MCF 10A (cell line): ENCODE data around the gene C15orf40. TPM values are rescaled to one million over a fixed set of nuclear protein-coding genes. Genes with fewer than 3 reads are reported as not detected.

ENCODE experiments used
- BruUV-seq: library from RNA; stranded (reverse); fragments of 400-500 nt; replicated peaks from 2 replicates; lab custom pipeline; 2021; lab: Mats Ljungman, UMichigan
- CTCF ChIA-PET: fragments of 300-600 bp; sonication (Branson Sonifier 250); formaldehyde crosslinking; extraction: SDS; loops from one replicate; lab custom pipeline; 2021; ENCODE audit warnings: antibody characterized with exemption, inconsistent platforms; lab: Yijun Ruan, JAX
- POLR2A ChIA-PET: fragments of 300-600, 350-650 bp; sonication (Branson Sonifier 250); formaldehyde crosslinking; extraction: SDS; loops from one replicate; lab custom pipeline; 2020; ENCODE audit warnings: antibody characterized with exemption, inconsistent platforms; lab: Yijun Ruan, JAX
- DNase-seq: peaks from one replicate; pipeline ENCODE4 v3.0.0-alpha.2; 2018; ENCODE audit not compliant: unreplicated experiment
- H3K27ac Mint-ChIP-seq: one replicate; pipeline ENCODE4 v1.8.0; 2022; ENCODE audit warnings: mild to moderate bottlenecking, low read depth, mixed read lengths; ENCODE audit not compliant: unreplicated experiment
- H3K27me3 Mint-ChIP-seq: one replicate; pipeline ENCODE4 v1.8.0; 2022; ENCODE audit warnings: mixed read lengths; ENCODE audit not compliant: insufficient read depth, unreplicated experiment
- H3K36me3 Mint-ChIP-seq: one replicate; pipeline ENCODE4 v1.8.0; 2022; ENCODE audit warnings: mild to moderate bottlenecking, moderate library complexity, mixed read lengths; ENCODE audit not compliant: insufficient read depth, unreplicated experiment
- H3K4me1 Mint-ChIP-seq: one replicate; pipeline ENCODE4 v1.8.0; 2022; ENCODE audit warnings: mixed read lengths; ENCODE audit not compliant: insufficient read depth, unreplicated experiment
- H3K4me3 Mint-ChIP-seq: one replicate; pipeline ENCODE4 v1.8.0; 2022; ENCODE audit warnings: mild to moderate bottlenecking, moderate library complexity, mixed read lengths; ENCODE audit not compliant: unreplicated experiment
- H3K9me3 Mint-ChIP-seq: one replicate; pipeline ENCODE4 v1.8.0; 2022; ENCODE audit warnings: mixed read lengths; ENCODE audit not compliant: unreplicated experiment
- CTCF ChIP-seq: fragments of 200-600 bp; IDR thresholded peaks from one replicate; pipeline ENCODE4 v1.8.0; 2022; ENCODE audit warnings: antibody characterized with exemption, mild to moderate bottlenecking; ENCODE audit not compliant: unreplicated experiment
- intact Hi-C: fragments of 100-400 bp; cut with micrococcal nuclease; formaldehyde crosslinking; loops from 2 replicates; pipeline ENCODE4 v1.14.1; 2022
- total RNA-seq: library from RNA; stranded (reverse); gene quantifications from 2 replicates; pipeline ENCODE4 v1.2.3, GENCODE V29; 2022

Gene C15orf40
- total RNA-seq, 1 experiment from 2014 or later, result 39.3 TPM

GRCh38 chr15:82993144-82993543 is 18.3 kb downstream of the C15orf40 start:
- TF ChIP-seq CTCF, result no peak
- DNase-seq, result no peak
- Mint-ChIP-seq H3K9me3 (no peaks in the 10 kb centered on the region), H3K4me1 (no peaks in the 10 kb centered on the region), H3K27me3 (no peaks in the 10 kb centered on the region), H3K27ac (no peak overlapping the region), H3K36me3 (peaks cover 35% of the 10 kb centered on the region), H3K4me3 (no peak overlapping the region)
- ChIA-PET POLR2A (interaction anchor here (0.9 to 2.8 kb wide), 3 partner anchors 8 to 144 kb away, joined by 4 to 16 read pairs (median 5); partner anchors contain the start of genes C15orf40 and RAMAC), CTCF (interaction anchor here (0.6 to 2.0 kb wide), 2 partner anchors 18 to 60 kb away, joined by 4 to 8 read pairs; partner anchors contain the start of gene C15orf40)
- no TSS peak for BruUV-seq
- intact Hi-C loops, result no loop called here

GRCh38 chr15:82992436-82992998 is 18.9 kb downstream of the C15orf40 start:
- intact Hi-C loops, result no loop called here
- H3K4me1 Mint-ChIP-seq, result no peaks in the 10 kb centered on the region
- peaks cover 41% of the 10 kb centered on the region for H3K36me3 Mint-ChIP-seq
- H3K4me3 Mint-ChIP-seq, result no peak overlapping the region
- BruUV-seq, result no TSS peak
- ChIA-PET CTCF (interaction anchor here (0.6 to 2.0 kb wide), 3 partner anchors 19 to 462 kb away, joined by 3 to 8 read pairs (median 4); partner anchors contain the start of gene C15orf40), POLR2A (interaction anchor here (0.9 kb wide), 2 partner anchors 19 to 143 kb away, joined by 4 to 5 read pairs; partner anchors contain the start of gene C15orf40)
- no peak overlapping the region for H3K27ac Mint-ChIP-seq
- TF ChIP-seq CTCF, result no peak
- DNase-seq, result no peak
- H3K27me3 Mint-ChIP-seq, result no peaks in the 10 kb centered on the region
- H3K9me3 Mint-ChIP-seq, result no peaks in the 10 kb centered on the region

- Mint-ChIP-seq H3K36me3 (peaks cover 39% of the 10 kb centered on the region), H3K4me3 (peak overlapping the region; percentile 98), H3K4me1 (peaks cover 4% of the 10 kb centered on the region), H3K27me3 (no peaks in the 10 kb centered on the region), H3K27ac (peak overlapping the region; percentile 72), H3K9me3 (no peaks in the 10 kb centered on the region)
- no peak for TF ChIP-seq CTCF
- POLR2A ChIA-PET, result interaction anchor here (0.5 to 3.6 kb wide), 32 partner anchors 8 to 1658 kb away, joined by 3 to 44 read pairs (median 5); partner anchors contain the start of genes BTBD1, C15orf40, RPS17 and WHAMM
- intact Hi-C loops, result loop anchor here (2.0 to 5.0 kb wide), 2 partner anchors 138 to 234 kb away; no protein-coding TSS in a partner anchor
- CTCF ChIA-PET, result interaction anchor here (1.2 to 4.4 kb wide), 4 partner anchors 14 to 154 kb away, joined by 3 to 31 read pairs (median 12); partner anchors contain the start of gene C15orf40
- TSS peak; percentile 74 for BruUV-seq
- DNase-seq, result no peak
These were observed 25.0 kb downstream of the C15orf40 start for GRCh38 chr15:82986442-82986780.
